ENCODE measurements around the gene CTDNEP1. TPM values are rescaled to one million over a fixed set of nuclear protein-coding genes. Genes with fewer than 3 reads are reported as not detected.

CTDNEP1 gene
- polyA plus RNA-seq, 1 of the 3 experiments (the other 2 are of a cell fraction) = 111 TPM

DNA sequence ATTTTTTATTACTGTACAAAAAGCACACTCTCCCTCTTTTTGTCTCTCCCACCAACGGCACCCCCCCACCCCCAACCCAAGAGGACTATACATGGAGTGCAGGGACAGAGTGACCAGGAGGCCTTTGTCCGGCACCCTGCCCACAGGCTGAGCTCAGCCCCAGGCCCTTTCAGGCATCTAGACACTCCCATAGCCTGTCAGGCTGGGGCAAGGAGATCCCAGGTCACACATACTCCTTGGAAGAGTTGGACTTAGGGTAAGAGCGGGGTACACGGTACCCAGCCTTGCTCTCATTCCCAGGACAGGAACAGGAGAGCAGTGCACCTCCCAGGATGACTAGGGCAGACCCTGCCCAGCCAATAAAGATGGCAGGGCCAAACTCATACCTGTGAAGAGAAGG is 8.6 kb upstream of the CTDNEP1 start (continued):
- TF ChIP-seq, protein P1, sequence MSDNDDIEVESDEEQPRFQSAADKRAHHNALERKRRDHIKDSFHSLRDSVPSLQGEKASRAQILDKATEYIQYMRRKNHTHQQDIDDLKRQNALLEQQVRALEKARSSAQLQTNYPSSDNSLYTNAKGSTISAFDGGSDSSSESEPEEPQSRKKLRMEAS (IDR thresholded peaks at IDR 0.05; ENCODE audit: low read depth) = no peak
- TF ChIP-seq SMC3 (IDR thresholded peaks at IDR 0.05; ENCODE audit: low read depth, low read length) = no peak
- TF ChIP-seq YY1 (IDR thresholded peaks at IDR 0.05; ENCODE audit: low read depth) = no peak
- no peak for TF ChIP-seq EP300 (IDR thresholded peaks at IDR 0.05; ENCODE audit: borderline replicate concordance in 1 of 2, low read depth in 1 of 2, low read length in 1 of 2)
- TF ChIP-seq, protein P2, sequence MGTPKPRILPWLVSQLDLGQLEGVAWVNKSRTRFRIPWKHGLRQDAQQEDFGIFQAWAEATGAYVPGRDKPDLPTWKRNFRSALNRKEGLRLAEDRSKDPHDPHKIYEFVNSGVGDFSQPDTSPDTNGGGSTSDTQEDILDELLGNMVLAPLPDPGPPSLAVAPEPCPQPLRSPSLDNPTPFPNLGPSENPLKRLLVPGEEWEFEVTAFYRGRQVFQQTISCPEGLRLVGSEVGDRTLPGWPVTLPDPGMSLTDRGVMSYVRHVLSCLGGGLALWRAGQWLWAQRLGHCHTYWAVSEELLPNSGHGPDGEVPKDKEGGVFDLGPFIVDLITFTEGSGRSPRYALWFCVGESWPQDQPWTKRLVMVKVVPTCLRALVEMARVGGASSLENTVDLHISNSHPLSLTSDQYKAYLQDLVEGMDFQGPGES (IDR thresholded peaks at IDR 0.05; ENCODE audit: low read depth, low read length) = no peak

DNA sequence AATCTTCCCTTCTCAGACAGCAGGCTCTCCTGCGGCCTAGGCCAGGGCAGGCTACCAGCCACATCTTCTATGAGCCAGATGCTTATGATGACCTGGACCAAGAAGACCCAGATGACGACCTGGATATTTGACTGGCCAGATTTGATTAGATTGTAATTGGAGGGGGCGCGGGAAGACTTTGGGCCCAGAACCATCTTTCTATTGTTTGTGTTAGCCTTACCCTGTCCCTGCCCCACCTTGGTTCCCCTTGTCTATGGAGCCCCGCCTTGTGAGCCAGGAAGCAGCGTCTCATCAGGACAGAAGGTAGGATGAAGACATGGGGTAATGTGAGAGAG is 8.0 kb upstream of the CTDNEP1 start:
- H4K20me1 ChIP-seq (ENCODE audit: insufficient read depth) = no peaks in the 10 kb centered on the region
- no peaks in the 10 kb centered on the region for H3K27me3 ChIP-seq (ENCODE audit: insufficient read depth)
- ChIA-PET POLR2A (no interaction called here), CTCF (interaction anchor here (0.9 to 1.9 kb wide), 4 partner anchors 21 to 42 kb away, joined by 3 to 13 read pairs (median 4); no protein-coding TSS in a partner anchor)
- no peak overlapping the region for H3K9ac ChIP-seq
- H3K36me3 ChIP-seq (replicated peaks in 1 of 2; ENCODE audit: control insufficient read depth in 1 of 2, insufficient read depth in 2 of 2, low read length in 1 of 2) = peaks cover 12 to 27% of the 10 kb centered on the region in 2 experiments
- no peak overlapping the region for H3K4me2 ChIP-seq
- 98% methylated on average over 6 of the region's 6 CpGs for WGBS (ENCODE audit: low lambda C conversion rate)
- H3K4me1 ChIP-seq (ENCODE audit: control insufficient read depth in 1 of 2, insufficient read depth in 2 of 2, low read depth in 1 of 2, low read length in 1 of 2) = peaks cover 0 to 3% of the 10 kb centered on the region in 2 experiments; a peak in 2 of 4 replicates
- H3K27ac ChIP-seq (ENCODE audit: low read depth in 2 of 2, low read length in 1 of 2) = no peak overlapping the region
- H2AFZ ChIP-seq (ENCODE audit: low read depth) = no peak overlapping the region
- no peaks in the 10 kb centered on the region for H3K9me2 ChIP-seq
- no peak for DNase-seq
- no peaks in the 10 kb centered on the region; the same call in 1 of the 2 replicates for H3K79me2 ChIP-seq (ENCODE audit: insufficient read depth)
- H3K9me3 ChIP-seq = no peaks in the 10 kb centered on the region
- no peak for TF ChIP-seq SIN3A (IDR thresholded peaks at IDR 0.05; ENCODE audit: borderline replicate concordance, low read depth, low read length)
- TF ChIP-seq, protein P3, sequence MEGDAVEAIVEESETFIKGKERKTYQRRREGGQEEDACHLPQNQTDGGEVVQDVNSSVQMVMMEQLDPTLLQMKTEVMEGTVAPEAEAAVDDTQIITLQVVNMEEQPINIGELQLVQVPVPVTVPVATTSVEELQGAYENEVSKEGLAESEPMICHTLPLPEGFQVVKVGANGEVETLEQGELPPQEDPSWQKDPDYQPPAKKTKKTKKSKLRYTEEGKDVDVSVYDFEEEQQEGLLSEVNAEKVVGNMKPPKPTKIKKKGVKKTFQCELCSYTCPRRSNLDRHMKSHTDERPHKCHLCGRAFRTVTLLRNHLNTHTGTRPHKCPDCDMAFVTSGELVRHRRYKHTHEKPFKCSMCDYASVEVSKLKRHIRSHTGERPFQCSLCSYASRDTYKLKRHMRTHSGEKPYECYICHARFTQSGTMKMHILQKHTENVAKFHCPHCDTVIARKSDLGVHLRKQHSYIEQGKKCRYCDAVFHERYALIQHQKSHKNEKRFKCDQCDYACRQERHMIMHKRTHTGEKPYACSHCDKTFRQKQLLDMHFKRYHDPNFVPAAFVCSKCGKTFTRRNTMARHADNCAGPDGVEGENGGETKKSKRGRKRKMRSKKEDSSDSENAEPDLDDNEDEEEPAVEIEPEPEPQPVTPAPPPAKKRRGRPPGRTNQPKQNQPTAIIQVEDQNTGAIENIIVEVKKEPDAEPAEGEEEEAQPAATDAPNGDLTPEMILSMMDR (IDR thresholded peaks at IDR 0.05) = no peak
- TF ChIP-seq, protein P4, sequence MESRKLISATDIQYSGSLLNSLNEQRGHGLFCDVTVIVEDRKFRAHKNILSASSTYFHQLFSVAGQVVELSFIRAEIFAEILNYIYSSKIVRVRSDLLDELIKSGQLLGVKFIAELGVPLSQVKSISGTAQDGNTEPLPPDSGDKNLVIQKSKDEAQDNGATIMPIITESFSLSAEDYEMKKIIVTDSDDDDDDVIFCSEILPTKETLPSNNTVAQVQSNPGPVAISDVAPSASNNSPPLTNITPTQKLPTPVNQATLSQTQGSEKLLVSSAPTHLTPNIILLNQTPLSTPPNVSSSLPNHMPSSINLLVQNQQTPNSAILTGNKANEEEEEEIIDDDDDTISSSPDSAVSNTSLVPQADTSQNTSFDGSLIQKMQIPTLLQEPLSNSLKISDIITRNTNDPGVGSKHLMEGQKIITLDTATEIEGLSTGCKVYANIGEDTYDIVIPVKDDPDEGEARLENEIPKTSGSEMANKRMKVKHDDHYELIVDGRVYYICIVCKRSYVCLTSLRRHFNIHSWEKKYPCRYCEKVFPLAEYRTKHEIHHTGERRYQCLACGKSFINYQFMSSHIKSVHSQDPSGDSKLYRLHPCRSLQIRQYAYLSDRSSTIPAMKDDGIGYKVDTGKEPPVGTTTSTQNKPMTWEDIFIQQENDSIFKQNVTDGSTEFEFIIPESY (IDR thresholded peaks at IDR 0.05; ENCODE audit: borderline replicate concordance, low read depth) = no peak
- peaks cover 28% of the 10 kb centered on the region for H3F3A ChIP-seq (replicated peaks; ENCODE audit: insufficient read depth)
- no peak overlapping the region for H3K4me3 ChIP-seq (ENCODE audit: low read depth in 2 of 2, low read length in 1 of 2)
